Peyer's patch (tissue), 4 donors: ENCODE results near the gene PTPRR. TPM values are rescaled to one million over a fixed set of nuclear protein-coding genes. Genes with fewer than 3 reads are reported as not detected.
A peak's percentile ranks its signal among the peaks of the same experiment; 100 is the strongest.

Source experiments
- DNase-seq, 3 donors: peaks; one replicate each; pipeline ENCODE4 v3.0.0-alpha.2; 2017 to 2019
- H3K27ac ChIP-seq, 4 donors: fragments of 200-600 bp; sonication (generic); one replicate each; pipeline ENCODE4 v1.5.1; 2016 to 2019
- H3K27me3 ChIP-seq, 2 donors: fragments of 200-600 bp; sonication (generic); one replicate each; pipeline ENCODE4 v1.5.1; 2019
- H3K36me3 ChIP-seq, 3 donors: fragments of 200-600 bp; sonication (generic); one replicate each; pipeline ENCODE4 v1.5.1; 2016 to 2019
- H3K4me1 ChIP-seq, 4 donors: fragments of 200-600 bp; sonication (generic); one replicate each; pipeline ENCODE4 v1.5.1; 2016 to 2019
- H3K4me3 ChIP-seq, 4 donors: fragments of 200-600 bp; sonication (generic); 1 replicate in 3 of 4; 2 replicates in 1 of 4; pipeline ENCODE4 v1.5.1; 2016 to 2019; ENCODE audit warnings: mild to moderate bottlenecking in 1 of 4
- H3K9me3 ChIP-seq, 4 donors: fragments of 200-600 bp; sonication (generic); one replicate each; pipeline ENCODE4 v1.5.1; 2016 to 2019; ENCODE audit warnings: mild to moderate bottlenecking in 1 of 4
- POLR2A ChIP-seq, 2 donors: fragments of 450-650 bp; IDR thresholded peaks; one replicate each; pipeline ENCODE4 v1.5.1; 2017; ENCODE audit warnings: antibody characterized with exemption in 2 of 2, mild to moderate bottlenecking in 2 of 2, moderate library complexity in 2 of 2
- total RNA-seq, 4 donors: library from RNA; depleted of rRNA; stranded (reverse); fragments of >200 nt; gene quantifications; one replicate each; pipeline ENCODE4 v1.1.0, GENCODE V29; 2016
- TF ChIP-seq, protein P1 (sequence below), 6 experiments: fragments of 450-650 bp in 4 of 6; fragments of 200-600 bp in 2 of 6; sonication (generic) in 1 of 6; IDR thresholded peaks; one replicate each; pipeline ENCODE4 v1.5.1; 2017 to 2019; ENCODE audit warnings: antibody characterized with exemption in 6 of 6, mild to moderate bottlenecking in 3 of 6, moderate library complexity in 1 of 6

PTPRR gene
- total RNA-seq, 4 donors from 2014 or later: 17.5 to 30.3 (median 20.2) TPM; not detected in 1

DNA sequence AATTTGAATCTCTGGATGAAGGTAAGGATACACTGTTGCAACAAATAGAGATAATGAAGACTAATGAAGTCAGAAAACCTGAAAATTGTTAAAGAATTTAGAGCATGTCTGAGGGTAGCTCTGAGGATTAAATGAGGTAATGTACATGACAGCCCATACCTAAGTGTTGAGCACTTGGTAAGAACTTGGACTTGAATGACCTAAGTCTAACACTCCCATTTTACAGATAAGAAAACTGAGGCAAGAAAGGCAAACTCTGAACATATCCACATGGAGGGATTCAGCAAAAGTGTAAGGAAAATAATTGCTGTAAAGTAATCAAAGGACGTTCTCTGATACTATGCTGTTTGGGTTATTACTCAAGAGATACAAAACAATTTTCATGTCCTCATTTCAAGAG, 312.4 kb downstream of the PTPRR start:
- H3K9me3 ChIP-seq: no peaks in the 10 kb centered on the region
- H3K27me3 ChIP-seq: no peaks in the 10 kb centered on the region
- H3K27ac ChIP-seq: no peak overlapping the region
- no peaks in the 10 kb centered on the region for H3K4me1 ChIP-seq
- peak overlapping the region in 1 of 4 donors; percentile 57 for H3K4me3 ChIP-seq
- TF ChIP-seq POLR2A (IDR thresholded peaks at IDR 0.05): no peak
- TF ChIP-seq, protein P1, sequence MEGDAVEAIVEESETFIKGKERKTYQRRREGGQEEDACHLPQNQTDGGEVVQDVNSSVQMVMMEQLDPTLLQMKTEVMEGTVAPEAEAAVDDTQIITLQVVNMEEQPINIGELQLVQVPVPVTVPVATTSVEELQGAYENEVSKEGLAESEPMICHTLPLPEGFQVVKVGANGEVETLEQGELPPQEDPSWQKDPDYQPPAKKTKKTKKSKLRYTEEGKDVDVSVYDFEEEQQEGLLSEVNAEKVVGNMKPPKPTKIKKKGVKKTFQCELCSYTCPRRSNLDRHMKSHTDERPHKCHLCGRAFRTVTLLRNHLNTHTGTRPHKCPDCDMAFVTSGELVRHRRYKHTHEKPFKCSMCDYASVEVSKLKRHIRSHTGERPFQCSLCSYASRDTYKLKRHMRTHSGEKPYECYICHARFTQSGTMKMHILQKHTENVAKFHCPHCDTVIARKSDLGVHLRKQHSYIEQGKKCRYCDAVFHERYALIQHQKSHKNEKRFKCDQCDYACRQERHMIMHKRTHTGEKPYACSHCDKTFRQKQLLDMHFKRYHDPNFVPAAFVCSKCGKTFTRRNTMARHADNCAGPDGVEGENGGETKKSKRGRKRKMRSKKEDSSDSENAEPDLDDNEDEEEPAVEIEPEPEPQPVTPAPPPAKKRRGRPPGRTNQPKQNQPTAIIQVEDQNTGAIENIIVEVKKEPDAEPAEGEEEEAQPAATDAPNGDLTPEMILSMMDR (IDR thresholded peaks at IDR 0.05): no peak
- DNase-seq: no peak
- H3K36me3 ChIP-seq: no peaks in the 10 kb centered on the region

DNA sequence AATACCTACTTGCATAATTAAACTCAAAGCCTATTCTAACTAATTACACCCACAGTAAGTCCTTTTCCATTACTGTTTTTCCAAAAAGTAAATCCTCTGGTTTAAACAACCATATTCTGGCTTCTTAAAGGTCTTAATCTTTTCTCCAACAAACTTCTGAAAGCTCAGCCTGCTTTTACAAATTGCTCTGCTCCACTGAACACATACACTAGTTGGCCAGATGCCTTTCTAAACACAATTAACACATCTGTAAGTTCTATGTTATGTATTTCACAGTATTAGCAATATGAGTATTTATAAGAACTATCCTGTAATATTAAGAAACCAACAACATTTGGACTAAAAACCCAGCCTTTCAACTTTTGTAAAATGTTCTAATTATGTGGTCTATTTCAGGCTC, 313.4 kb downstream of the PTPRR start:
- no peak for TF ChIP-seq POLR2A (IDR thresholded peaks at IDR 0.05)
- TF ChIP-seq, protein P1 (IDR thresholded peaks at IDR 0.05): no peak
- no peak for DNase-seq
- H3K27me3 ChIP-seq: no peaks in the 10 kb centered on the region
- no peak overlapping the region for H3K27ac ChIP-seq
- no peaks in the 10 kb centered on the region for H3K36me3 ChIP-seq
- H3K4me1 ChIP-seq: no peaks in the 10 kb centered on the region
- H3K9me3 ChIP-seq: no peaks in the 10 kb centered on the region
- H3K4me3 ChIP-seq: no peak overlapping the region

DNA sequence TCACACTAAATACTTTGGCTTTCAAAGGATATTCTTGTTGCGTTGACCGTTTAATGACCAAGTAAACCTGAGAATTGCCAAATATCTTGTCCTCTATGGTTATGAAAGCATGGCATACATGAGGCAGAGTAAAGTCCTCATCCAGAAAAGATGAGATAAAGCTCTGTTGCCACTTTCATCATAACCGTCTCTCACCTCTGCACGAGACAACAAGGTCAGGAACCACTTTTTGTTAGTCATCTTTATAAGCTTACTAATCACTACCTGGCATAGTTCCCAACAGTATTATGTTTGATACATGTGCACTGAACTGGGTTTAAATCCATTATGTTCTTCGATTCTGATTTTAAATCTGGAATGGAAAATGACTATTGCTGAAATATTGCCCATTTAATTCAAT, 314.6 kb downstream of the PTPRR start:
- H3K36me3 ChIP-seq: no peaks in the 10 kb centered on the region
- H3K4me1 ChIP-seq: no peaks in the 10 kb centered on the region
- no peak overlapping the region for H3K27ac ChIP-seq
- TF ChIP-seq POLR2A (IDR thresholded peaks at IDR 0.05): no peak
- TF ChIP-seq, protein P1 (IDR thresholded peaks at IDR 0.05): no peak
- DNase-seq: no peak
- H3K9me3 ChIP-seq: no peaks in the 10 kb centered on the region
- peak overlapping the region in 1 of 4 donors; percentile 9 for H3K4me3 ChIP-seq
- no peaks in the 10 kb centered on the region for H3K27me3 ChIP-seq

DNA sequence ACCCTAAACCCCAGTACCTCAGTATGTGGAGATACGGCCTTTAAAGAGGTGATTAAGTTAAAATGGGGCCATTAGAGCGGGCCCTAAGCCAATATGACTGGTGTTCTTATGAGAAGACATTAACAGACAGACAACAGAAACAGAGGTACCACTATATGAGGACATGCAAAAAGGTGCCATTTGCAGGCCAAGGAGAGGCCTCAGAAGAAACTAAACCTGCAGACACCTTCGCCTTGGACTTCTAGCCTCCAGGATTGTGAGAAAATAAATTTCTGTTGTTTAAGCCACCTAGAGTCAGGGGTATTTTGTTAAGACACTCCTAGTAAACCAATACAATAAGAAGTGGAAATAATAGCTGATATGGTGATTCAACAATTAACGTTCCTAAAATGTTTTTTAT, 315.9 kb downstream of the PTPRR start:
- no peak for DNase-seq
- Histone ChIP-seq H3K36me3 (no peaks in the 10 kb centered on the region), H3K4me3 (no peak overlapping the region), H3K27me3 (no peaks in the 10 kb centered on the region), H3K4me1 (no peaks in the 10 kb centered on the region), H3K27ac (no peak overlapping the region), H3K9me3 (no peaks in the 10 kb centered on the region)
- TF ChIP-seq POLR2A (IDR thresholded peaks at IDR 0.05): no peak
- TF ChIP-seq, protein P1 (IDR thresholded peaks at IDR 0.05): no peak

DNA sequence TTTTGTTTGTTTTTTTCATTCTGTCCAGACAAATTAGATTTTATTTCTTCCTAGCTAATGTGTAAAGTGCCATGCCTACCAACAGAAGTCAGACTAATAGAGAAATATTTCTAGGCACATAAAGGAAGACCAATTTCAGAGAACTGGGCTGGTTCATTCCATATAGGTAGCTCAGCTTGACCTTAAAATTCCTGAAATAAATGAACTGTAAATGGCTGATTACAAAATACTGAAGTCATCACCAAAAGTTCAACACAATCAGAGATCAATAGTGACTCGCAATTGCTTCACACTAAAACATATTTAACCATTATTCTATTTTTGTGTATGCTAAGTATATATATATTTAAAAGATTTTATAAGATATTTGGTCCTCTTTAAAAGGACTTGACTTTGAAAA, 317.5 kb downstream of the PTPRR start:
- Histone ChIP-seq H3K27ac (no peak overlapping the region), H3K9me3 (no peaks in the 10 kb centered on the region), H3K4me1 (no peaks in the 10 kb centered on the region), H3K4me3 (no peak overlapping the region), H3K27me3 (no peaks in the 10 kb centered on the region), H3K36me3 (no peaks in the 10 kb centered on the region)
- TF ChIP-seq, protein P1 (IDR thresholded peaks at IDR 0.05): no peak
- no peak for TF ChIP-seq POLR2A (IDR thresholded peaks at IDR 0.05)
- no peak for DNase-seq
